ENCODE results near the gene RAC2.
"Not testable (repeated sequence)": the region's sequence is repeated elsewhere in the genome, so short reads cannot be mapped to it uniquely, and the experiment has no call there.

The RAC2 gene

GRCh38 chr22:37233371-37233750 lies 10.7 kb downstream of the RAC2 start:
- not testable (repeated sequence) for FAIRE-seq

GRCh38 chr22:37232140-37232998 lies 11.7 kb downstream of the RAC2 start:
- FAIRE-seq = no peak

GRCh38 chr22:37231406-37232139 lies 12.5 kb downstream of the RAC2 start:
- FAIRE-seq = no peak

- FAIRE-seq = no peak
Measured at GRCh38 chr22:37230673-37231405, 13.2 kb downstream of the RAC2 start.

GRCh38 chr22:37229805-37230672 lies 14.0 kb downstream of the RAC2 start:
- FAIRE-seq = no peak

- no peak for FAIRE-seq
Measured at GRCh38 chr22:37229012-37229804, 14.9 kb downstream of the RAC2 start.

GRCh38 chr22:37228106-37229011 lies 15.7 kb downstream of the RAC2 start:
- FAIRE-seq = no peak

- FAIRE-seq = no peak
Measured at GRCh38 chr22:37226514-37226913, 17.6 kb downstream of the RAC2 start.

- FAIRE-seq = no peak
Measured at GRCh38 chr22:37226087-37226486, 18.0 kb downstream of the RAC2 start.

GRCh38 chr22:37225481-37225880 lies 18.6 kb downstream of the RAC2 start:
- FAIRE-seq = no peak

- FAIRE-seq = no peak
Measured at GRCh38 chr22:37224757-37225420, 19.2 kb downstream of the RAC2 start.

GRCh38 chr22:37223965-37224551 lies 20.0 kb downstream of the RAC2 start:
- FAIRE-seq = no peak

GRCh38 chr22:37222440-37222971 lies 21.6 kb downstream of the RAC2 start:
- no peak for FAIRE-seq

GRCh38 chr22:37221424-37222333 lies 22.4 kb downstream of the RAC2 start:
- FAIRE-seq = no peak

- FAIRE-seq = no peak
Measured at GRCh38 chr22:37220543-37220981, 23.5 kb downstream of the RAC2 start.

GRCh38 chr22:37219533-37219932 lies 24.5 kb downstream of the RAC2 start:
- no peak for FAIRE-seq

GRCh38 chr22:37218771-37219411 lies 25.2 kb downstream of the RAC2 start:
- FAIRE-seq = no peak
